H1 (cell line): ENCODE measurements around the gene ENDOV. TPM values are rescaled to one million over a fixed set of nuclear protein-coding genes. Genes with fewer than 3 reads are reported as not detected.

Experiments
- CTCF ChIA-PET: fragments of 300-600 bp; sonication (Branson Sonifier 250); formaldehyde crosslinking; loops from one replicate; lab custom pipeline; 2021; ENCODE audit not compliant: partially characterized antibody; lab: Charles Lee
- POLR2A ChIA-PET: fragments of 300-600 bp; sonication (Branson Sonifier 250); formaldehyde crosslinking; loops from one replicate; lab custom pipeline; 2021; ENCODE audit warnings: inconsistent platforms; ENCODE audit not compliant: partially characterized antibody; lab: Charles Lee
- DNase-seq, 2 experiments: peaks; one replicate each; pipeline versions ENCODE4 v3.0.0 to v3.0.0-alpha.2; 2010 to 2022; ENCODE audit warnings: low spot score in 2 of 2, low read depth in 1 of 2, mixed read lengths in 1 of 2
- FAIRE-seq: peaks from 2 replicates; lab custom pipeline; 2011; peaks lifted over from hg19 to GRCh38; lab: Jason Lieb, UNC
- H2AFZ ChIP-seq: 2 replicates; pipeline ENCODE4 v1.8.1; 2012; ENCODE audit warnings: low read length, inconsistent platforms
- H2AK5ac ChIP-seq: 2 replicates; pipeline ENCODE4 v1.6.1; 2013; ENCODE audit warnings: low read depth, low read length
- H2BK120ac ChIP-seq: replicated peaks from 2 replicates; pipeline ENCODE3; 2013; ENCODE audit warnings: low read depth, low read length, inconsistent platforms
- H2BK12ac ChIP-seq: 2 replicates; pipeline ENCODE4 v1.6.1; 2013; ENCODE audit warnings: low read depth, low read length
- H2BK15ac ChIP-seq: 2 replicates; pipeline ENCODE4 v1.6.1; 2013; ENCODE audit warnings: low read length
- H2BK20ac ChIP-seq: 2 replicates; pipeline ENCODE4 v1.6.1; 2013; ENCODE audit warnings: low read length
- H2BK5ac ChIP-seq: 2 replicates; pipeline ENCODE4 v1.6.1; 2013; ENCODE audit warnings: low read depth, low read length
- H3K14ac ChIP-seq: 2 replicates; pipeline ENCODE4 v1.6.1; 2013; ENCODE audit warnings: inconsistent platforms; ENCODE audit not compliant: insufficient read length
- H3K18ac ChIP-seq: 2 replicates; pipeline ENCODE4 v1.6.1; 2013; ENCODE audit warnings: low read length; ENCODE audit errors: extremely low read depth
- H3K23ac ChIP-seq: 2 replicates; pipeline ENCODE4 v1.6.1; 2013; ENCODE audit warnings: inconsistent platforms; ENCODE audit not compliant: insufficient read length
- H3K23me2 ChIP-seq: 2 replicates; pipeline ENCODE4 v1.6.1; 2013; ENCODE audit warnings: low read depth, low read length
- H3K27ac ChIP-seq: 2 replicates; pipeline ENCODE4 v1.6.1; 2011; ENCODE audit warnings: low read depth, low read length, inconsistent platforms
- H3K27me3 ChIP-seq, 4 experiments: replicated peaks in 1 of 4; 1 replicate in 1 of 4; 2 replicates in 3 of 4; pipeline versions ENCODE4 v1.6.1 to v1.8.1; 2011 to 2013; ENCODE audit warnings: low read length in 3 of 4, mild to moderate bottlenecking in 3 of 4, inconsistent platforms in 2 of 4, mixed read lengths in 2 of 4, moderate library complexity in 1 of 4; ENCODE audit not compliant: control insufficient read depth in 3 of 4, insufficient read depth in 3 of 4; ENCODE audit errors: extremely low read depth in 1 of 4
- H3K36me3 ChIP-seq, 4 experiments: 2 replicates each; pipeline versions ENCODE4 v1.6.1 to v1.8.1; 2011 to 2013; ENCODE audit warnings: mild to moderate bottlenecking in 4 of 4, low read length in 3 of 4, moderate library complexity in 2 of 4, control low read depth in 1 of 4, inconsistent platforms in 1 of 4; ENCODE audit not compliant: insufficient read depth in 4 of 4, control insufficient read depth in 2 of 4
- H3K4ac ChIP-seq: replicated peaks from 2 replicates; pipeline ENCODE3; 2013; ENCODE audit warnings: low read length, low read depth, mixed read lengths, inconsistent platforms; ENCODE audit not compliant: insufficient read length
- H3K4me1 ChIP-seq, 4 experiments: replicated peaks in 1 of 4; 1 replicate in 1 of 4; 2 replicates in 3 of 4; pipeline versions ENCODE4 v1.6.1 to v1.8.1; 2011 to 2013; ENCODE audit warnings: low read length in 3 of 4, inconsistent platforms in 2 of 4, mixed read lengths in 1 of 4; ENCODE audit not compliant: insufficient read depth in 4 of 4, control insufficient read depth in 3 of 4
- H3K4me2 ChIP-seq, 2 experiments: 2 replicates each; pipeline versions ENCODE4 v1.6.1 to v1.8.1; 2011 to 2013; ENCODE audit warnings: low read depth in 2 of 2, low read length in 2 of 2, control low read depth in 1 of 2, inconsistent platforms in 1 of 2, mild to moderate bottlenecking in 1 of 2; ENCODE audit not compliant: insufficient read depth in 1 of 2
- H3K4me3 ChIP-seq, 4 experiments: fragments of 200-600, 300-600 bp in 1 of 4; sonication (generic), shearing (Covaris generic), sonication (Bioruptor Twin) in 1 of 4; 2 replicates each; pipeline versions ENCODE4 v1.5.1 to v1.8.1; 2011 to 2016; ENCODE audit warnings: low read length in 4 of 4, low read depth in 3 of 4, control low read depth in 2 of 4, inconsistent platforms in 2 of 4, mild to moderate bottlenecking in 2 of 4, mixed read lengths in 1 of 4, moderate library complexity in 1 of 4; ENCODE audit not compliant: insufficient read depth in 2 of 4; ENCODE audit errors: extremely low read depth in 1 of 4
- H3K56ac ChIP-seq: replicated peaks from 2 replicates; pipeline ENCODE3; 2013; ENCODE audit warnings: low read depth, mild to moderate bottlenecking, mixed read lengths, low read length, inconsistent platforms; ENCODE audit not compliant: insufficient read length
- H3K79me1 ChIP-seq: 2 replicates; pipeline ENCODE4 v1.6.1; 2013; ENCODE audit warnings: low read depth, low read length, control low read depth
- H3K79me2 ChIP-seq, 2 experiments: 2 replicates each; pipeline versions ENCODE4 v1.6.1 to v1.8.1; 2012 to 2013; ENCODE audit warnings: low read length in 2 of 2, mild to moderate bottlenecking in 2 of 2, inconsistent platforms in 1 of 2; ENCODE audit not compliant: insufficient read depth in 2 of 2, control insufficient read depth in 1 of 2
- H3K9ac ChIP-seq, 4 experiments: replicated peaks in 1 of 4; 1 replicate in 1 of 4; 2 replicates in 3 of 4; pipeline versions ENCODE4 v1.6.1 to v1.8.1; 2011 to 2013; ENCODE audit warnings: low read depth in 3 of 4, low read length in 3 of 4, control low read depth in 2 of 4, mild to moderate bottlenecking in 2 of 4, moderate library complexity in 2 of 4, inconsistent platforms in 1 of 4; ENCODE audit errors: extremely low read depth in 1 of 4
- H3K9me3 ChIP-seq, 2 experiments: 2 replicates each; pipeline versions ENCODE4 v1.6.1 to v1.8.1; 2012 to 2013; ENCODE audit warnings: mild to moderate bottlenecking in 2 of 2, moderate library complexity in 2 of 2, control low read depth in 1 of 2, inconsistent platforms in 1 of 2, low read depth in 1 of 2, low read length in 1 of 2, mixed read lengths in 1 of 2; ENCODE audit not compliant: insufficient read depth in 2 of 2
- H4K20me1 ChIP-seq, 2 experiments: replicated peaks in 1 of 2; 2 replicates each; pipeline versions ENCODE3 to v1.8.1; 2011 to 2013; ENCODE audit warnings: inconsistent platforms in 2 of 2, low read length in 2 of 2, mild to moderate bottlenecking in 1 of 2; ENCODE audit not compliant: insufficient read depth in 2 of 2, control insufficient read depth in 1 of 2
- H4K5ac ChIP-seq: 2 replicates; pipeline ENCODE4 v1.6.1; 2013; ENCODE audit warnings: low read length, low read depth, mixed read lengths, inconsistent platforms; ENCODE audit not compliant: insufficient read length
- H4K8ac ChIP-seq: 2 replicates; pipeline ENCODE4 v1.8.0; 2013; ENCODE audit warnings: mild to moderate bottlenecking, moderate library complexity, low read length, inconsistent platforms; ENCODE audit not compliant: insufficient read depth; ENCODE audit errors: extremely low read depth
- H4K91ac ChIP-seq: replicated peaks from 2 replicates; pipeline ENCODE3; 2013; ENCODE audit warnings: low read length, mixed read lengths, inconsistent platforms; ENCODE audit not compliant: insufficient read length
- ASH2L ChIP-seq: fragments of 200-600, 300-600 bp; sonication (generic); IDR thresholded peaks from one replicate; pipeline ENCODE4 v1.7.1; 2017; ENCODE audit warnings: low read length
- BACH1 ChIP-seq: IDR thresholded peaks from 2 replicates; pipeline ENCODE4 v1.6.1; 2012; ENCODE audit warnings: low read length, improper control_type of control experiment
- BRCA1 ChIP-seq: IDR thresholded peaks from 2 replicates; pipeline ENCODE4 v1.6.1; 2012; ENCODE audit warnings: low read depth, low read length, improper control_type of control experiment
- CBX5 ChIP-seq: fragments of 300-800, 300-1000 bp; sonication (generic); IDR thresholded peaks from 2 replicates; pipeline ENCODE4 v1.7.1; 2016; ENCODE audit warnings: antibody characterized with exemption, low read length, low read depth
- EZH2 ChIP-seq: fragments of 200-600 bp; sonication (generic); IDR thresholded peaks from 2 replicates; pipeline ENCODE4 v1.7.1; 2012; ENCODE audit warnings: low read depth, mild to moderate bottlenecking, moderate library complexity, low read length, inconsistent platforms; ENCODE audit not compliant: severe bottlenecking
- JUND ChIP-seq: IDR thresholded peaks from 2 replicates; pipeline ENCODE4 v1.6.1; 2011; ENCODE audit warnings: mild to moderate bottlenecking, improper control_type of control experiment, low read length
- KDM4A ChIP-seq: IDR thresholded peaks from one replicate; pipeline ENCODE4 v1.7.1; 2012; ENCODE audit warnings: low read depth, mild to moderate bottlenecking, moderate library complexity, low read length, inconsistent platforms; ENCODE audit not compliant: severe bottlenecking
- NRF1 ChIP-seq: IDR thresholded peaks from 2 replicates; pipeline ENCODE4 v1.6.1; 2011; ENCODE audit warnings: mild to moderate bottlenecking, low read depth, low read length, improper control_type of control experiment
- POLR2A ChIP-seq, 2 experiments: IDR thresholded peaks; 1 replicate in 1 of 2; 2 replicates in 1 of 2; pipeline ENCODE4 v1.6.1; 2011; ENCODE audit warnings: low read depth in 2 of 2, low read length in 2 of 2, mild to moderate bottlenecking in 2 of 2; ENCODE audit errors: control extremely low read depth in 1 of 2
- SAP30 ChIP-seq: fragments of 300-600 bp; sonication (generic); IDR thresholded peaks from 2 replicates; pipeline ENCODE4 v1.7.1; 2012; ENCODE audit warnings: low read length, moderate library complexity, mild to moderate bottlenecking, inconsistent platforms; ENCODE audit not compliant: insufficient read depth, insufficient replicate concordance
- WGBS, 2 experiments: shearing (Covaris generic) in 1 of 2; methylation state at CpG; one replicate each; pipeline versions ENCODE4 v1.1.6 to v1.1.7; 2013 to 2015; ENCODE audit warnings: low lambda C conversion rate in 2 of 2, mixed read lengths in 2 of 2, inconsistent platforms in 1 of 2, low coverage in 1 of 2, missing lambda C conversion rate in 1 of 2; ENCODE audit not compliant: insufficient replicate concordance in 2 of 2, insufficient coverage in 1 of 2, insufficient read length in 1 of 2; ENCODE audit errors: extremely low coverage in 1 of 2, missing lambda C conversion rate in 1 of 2; 5-methylcytosine and 5-hydroxymethylcytosine counted together
- polyA plus RNA-seq, 7 experiments: library from polyadenylated mRNA; depleted of rRNA in 3 of 7; stranded (reverse) in 5 of 7; unstranded in 2 of 7; fragments of >200 nt in 5 of 7; fragments of 200-250 nt in 2 of 7; gene quantifications; 1 replicate in 5 of 7; 2 replicates in 1 of 7; 4 replicates in 1 of 7; pipeline versions ENCODE4 v1.2.1 to v1.2.3, GENCODE V29; 2011 to 2013; ENCODE audit warnings: missing spikeins in 2 of 7, mixed read lengths in 2 of 7
- total RNA-seq: library from RNA; stranded (reverse); fragmentation: NEBNext Ultra II Directional; extraction: Animal tissue kit (Norgen Biotek cat#: 25700); gene quantifications from 2 replicates; pipeline ENCODE4 v1.2.1, GENCODE V29; 2021
- TF ChIP-seq, protein P1 (sequence below), 3 experiments: IDR thresholded peaks; 1 replicate in 2 of 3; 2 replicates in 1 of 3; pipeline versions ENCODE4 v1.5.1 to v1.6.1; 2011; ENCODE audit warnings: low read length in 3 of 3, mild to moderate bottlenecking in 3 of 3, inconsistent platforms in 2 of 3, low read depth in 1 of 3, moderate library complexity in 1 of 3; ENCODE audit not compliant: insufficient read depth in 1 of 3; ENCODE audit errors: control extremely low read depth in 1 of 3

Gene ENDOV
- total and polyA plus RNA-seq, 2 of the 8 experiments (the other 6 are each of a cell fraction or from before 2014, with no cell fraction given) = 10.6 to 13.3 TPM

DNA sequence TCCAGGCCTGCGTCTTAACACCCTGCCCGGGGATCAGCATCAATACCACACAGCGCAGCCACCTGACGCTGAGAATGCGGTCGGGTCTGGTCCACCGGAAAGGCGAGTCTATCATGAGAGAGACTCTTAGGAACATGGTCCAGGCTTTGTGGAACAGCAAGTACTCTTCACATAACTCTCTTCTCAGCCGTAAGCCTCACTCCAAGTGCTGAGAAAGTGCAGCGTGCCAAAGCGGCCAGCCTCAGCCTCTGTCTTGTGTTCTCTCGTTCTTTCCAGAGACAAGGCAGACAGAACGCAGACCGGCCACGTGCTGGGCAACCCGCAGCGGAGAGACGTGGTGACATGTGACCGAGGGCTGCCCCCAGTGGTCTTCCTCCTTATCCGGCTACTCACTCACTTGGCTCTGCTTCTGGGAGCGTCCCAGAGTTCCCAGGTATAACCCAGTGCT lies 34.4 kb upstream of the ENDOV start:
- no peaks in the 10 kb centered on the region for H3K9me3 ChIP-seq
- TF ChIP-seq CBX5 (no peak), BRCA1 (no peak), NRF1 (no peak), EZH2 (no peak), SAP30 (no peak), BACH1 (no peak), JUND (no peak), ASH2L (no peak), POLR2A (IDR thresholded peaks at IDR 0.05; ENCODE audit: control extremely low read depth in 1 of 2, low read depth in 2 of 2, low read length in 2 of 2) (no peak), KDM4A (no peak)
- TF ChIP-seq, protein P1, sequence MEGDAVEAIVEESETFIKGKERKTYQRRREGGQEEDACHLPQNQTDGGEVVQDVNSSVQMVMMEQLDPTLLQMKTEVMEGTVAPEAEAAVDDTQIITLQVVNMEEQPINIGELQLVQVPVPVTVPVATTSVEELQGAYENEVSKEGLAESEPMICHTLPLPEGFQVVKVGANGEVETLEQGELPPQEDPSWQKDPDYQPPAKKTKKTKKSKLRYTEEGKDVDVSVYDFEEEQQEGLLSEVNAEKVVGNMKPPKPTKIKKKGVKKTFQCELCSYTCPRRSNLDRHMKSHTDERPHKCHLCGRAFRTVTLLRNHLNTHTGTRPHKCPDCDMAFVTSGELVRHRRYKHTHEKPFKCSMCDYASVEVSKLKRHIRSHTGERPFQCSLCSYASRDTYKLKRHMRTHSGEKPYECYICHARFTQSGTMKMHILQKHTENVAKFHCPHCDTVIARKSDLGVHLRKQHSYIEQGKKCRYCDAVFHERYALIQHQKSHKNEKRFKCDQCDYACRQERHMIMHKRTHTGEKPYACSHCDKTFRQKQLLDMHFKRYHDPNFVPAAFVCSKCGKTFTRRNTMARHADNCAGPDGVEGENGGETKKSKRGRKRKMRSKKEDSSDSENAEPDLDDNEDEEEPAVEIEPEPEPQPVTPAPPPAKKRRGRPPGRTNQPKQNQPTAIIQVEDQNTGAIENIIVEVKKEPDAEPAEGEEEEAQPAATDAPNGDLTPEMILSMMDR (IDR thresholded peaks at IDR 0.05; ENCODE audit: control extremely low read depth in 1 of 3, insufficient read depth in 1 of 3, low read depth in 1 of 3, low read length in 3 of 3) = no peak

More for the DNA sequence above, 34.4 kb upstream of the ENDOV start:
- H3K4ac ChIP-seq = no peak overlapping the region
- H3K56ac ChIP-seq = no peak overlapping the region
- no peak overlapping the region for H3K14ac ChIP-seq
- no peak for DNase-seq
- FAIRE-seq = no peak
- no peak overlapping the region for H3K18ac ChIP-seq
- no peak overlapping the region for H4K8ac ChIP-seq
- no peak overlapping the region for H4K91ac ChIP-seq
- no peak overlapping the region for H3K27ac ChIP-seq
- H2AFZ ChIP-seq = no peak overlapping the region
- no peak overlapping the region for H2AK5ac ChIP-seq
- H3K23ac ChIP-seq = no peak overlapping the region
- H2BK120ac ChIP-seq = no peak overlapping the region
- CTCF ChIA-PET = interaction anchor here (0.9 to 2.4 kb wide), 2 partner anchors 18 to 102 kb away, joined by 3 to 7 read pairs; no protein-coding TSS in a partner anchor
- H4K20me1 ChIP-seq = peaks cover 2% of the 10 kb centered on the region in 2 experiments
- peaks cover 20 to 73% (median 46%) of the 10 kb centered on the region in 4 experiments for H3K36me3 ChIP-seq
- no peak overlapping the region for H2BK12ac ChIP-seq
- H2BK15ac ChIP-seq = no peak overlapping the region
- H2BK20ac ChIP-seq = no peak overlapping the region
- H2BK5ac ChIP-seq = no peak overlapping the region
- H3K9ac ChIP-seq = no peak overlapping the region; a peak in 1 of 7 replicates
- H3K27me3 ChIP-seq = no peaks in the 10 kb centered on the region
- 91% methylated on average over 21 of the region's 21 CpGs; no CpG with 5 or more reads in 1 of the 2 experiments for WGBS, 2 experiments
- H3K4me1 ChIP-seq = no peaks in the 10 kb centered on the region
- H3K4me3 ChIP-seq = no peak overlapping the region
- no peak overlapping the region for H4K5ac ChIP-seq
- H3K4me2 ChIP-seq = no peak overlapping the region
- no peaks in the 10 kb centered on the region for H3K79me1 ChIP-seq
- POLR2A ChIA-PET = no interaction called here
- no peaks in the 10 kb centered on the region for H3K23me2 ChIP-seq
- H3K79me2 ChIP-seq = no peaks in the 10 kb centered on the region
